GM21723 (cell line): ENCODE results near the gene MRPL12.
A peak's percentile ranks its signal among the peaks of the same experiment; 100 is the strongest.

Experiments used
- ATAC-seq: cut with Tn5 transposase; IDR thresholded peaks from one replicate; pipeline ENCODE4 v1.9.1; 2021; ENCODE audit warnings: mild to moderate bottlenecking, moderate library complexity; ENCODE audit not compliant: unreplicated experiment

Gene MRPL12

DNA sequence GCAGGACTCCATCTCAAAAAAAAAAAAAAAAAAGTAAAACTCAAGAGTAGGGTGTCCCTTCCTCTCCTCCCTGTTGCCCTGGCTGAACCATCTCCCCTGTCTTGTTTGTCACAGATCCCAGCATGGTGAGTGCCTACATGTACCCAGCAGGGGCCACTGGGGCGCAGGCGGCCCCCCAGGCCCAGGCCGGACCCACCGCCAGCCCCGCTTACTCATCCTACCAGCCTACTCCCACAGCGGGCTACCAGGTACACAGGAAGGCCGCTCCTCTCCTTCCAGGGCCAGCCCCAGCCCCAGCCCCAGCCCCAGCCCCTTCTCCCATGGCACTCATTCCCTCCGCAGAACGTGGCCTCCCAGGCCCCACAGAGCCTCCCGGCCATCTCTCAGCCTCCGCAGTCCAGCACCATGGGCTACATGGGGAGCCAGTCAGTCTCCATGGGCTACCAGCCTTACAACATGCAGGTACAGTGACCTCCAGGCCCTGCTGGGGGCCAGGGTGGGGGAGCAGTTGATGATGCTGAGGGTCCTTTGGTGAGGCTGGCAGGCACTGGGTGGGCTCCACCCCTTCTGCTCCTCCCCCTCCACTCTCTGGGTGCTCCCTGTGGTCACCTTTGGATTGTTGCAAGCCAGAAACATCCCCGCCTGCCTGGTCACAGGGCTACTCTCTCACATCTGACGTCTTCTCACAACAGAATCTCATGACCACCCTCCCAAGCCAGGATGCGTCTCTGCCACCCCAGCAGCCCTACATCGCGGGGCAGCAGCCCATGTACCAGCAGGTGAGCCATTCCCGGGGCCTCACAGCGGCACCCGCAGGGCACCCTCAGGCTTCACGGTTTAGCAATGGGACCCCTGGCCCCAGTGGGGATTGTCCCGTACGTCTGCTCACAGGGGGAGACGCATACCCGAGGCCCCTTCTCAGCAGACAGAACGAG is 2.5 kb upstream of the MRPL12 start:
- no peak for ATAC-seq

DNA sequence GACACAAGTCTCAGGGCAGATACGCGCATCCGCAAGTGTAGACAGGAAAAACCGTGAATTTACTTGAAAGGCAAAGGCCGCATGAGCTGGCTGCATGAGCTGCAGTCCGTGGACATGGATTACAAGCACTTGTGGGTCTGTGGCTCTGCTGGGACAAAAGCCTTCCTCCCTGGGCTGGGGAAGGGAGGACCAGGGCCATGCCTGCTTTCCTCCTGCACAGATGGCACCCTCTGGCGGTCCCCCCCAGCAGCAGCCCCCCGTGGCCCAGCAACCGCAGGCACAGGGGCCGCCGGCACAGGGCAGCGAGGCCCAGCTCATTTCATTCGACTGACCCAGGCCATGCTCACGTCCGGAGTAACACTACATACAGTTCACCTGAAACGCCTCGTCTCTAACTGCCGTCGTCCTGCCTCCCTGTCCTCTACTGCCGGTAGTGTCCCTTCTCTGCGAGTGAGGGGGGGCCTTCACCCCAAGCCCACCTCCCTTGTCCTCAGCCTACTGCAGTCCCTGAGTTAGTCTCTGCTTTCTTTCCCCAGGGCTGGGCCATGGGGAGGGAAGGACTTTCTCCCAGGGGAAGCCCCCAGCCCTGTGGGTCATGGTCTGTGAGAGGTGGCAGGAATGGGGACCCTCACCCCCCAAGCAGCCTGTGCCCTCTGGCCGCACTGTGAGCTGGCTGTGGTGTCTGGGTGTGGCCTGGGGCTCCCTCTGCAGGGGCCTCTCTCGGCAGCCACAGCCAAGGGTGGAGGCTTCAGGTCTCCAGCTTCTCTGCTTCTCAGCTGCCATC is 1.7 kb upstream of the MRPL12 start:
- ATAC-seq = no peak

DNA sequence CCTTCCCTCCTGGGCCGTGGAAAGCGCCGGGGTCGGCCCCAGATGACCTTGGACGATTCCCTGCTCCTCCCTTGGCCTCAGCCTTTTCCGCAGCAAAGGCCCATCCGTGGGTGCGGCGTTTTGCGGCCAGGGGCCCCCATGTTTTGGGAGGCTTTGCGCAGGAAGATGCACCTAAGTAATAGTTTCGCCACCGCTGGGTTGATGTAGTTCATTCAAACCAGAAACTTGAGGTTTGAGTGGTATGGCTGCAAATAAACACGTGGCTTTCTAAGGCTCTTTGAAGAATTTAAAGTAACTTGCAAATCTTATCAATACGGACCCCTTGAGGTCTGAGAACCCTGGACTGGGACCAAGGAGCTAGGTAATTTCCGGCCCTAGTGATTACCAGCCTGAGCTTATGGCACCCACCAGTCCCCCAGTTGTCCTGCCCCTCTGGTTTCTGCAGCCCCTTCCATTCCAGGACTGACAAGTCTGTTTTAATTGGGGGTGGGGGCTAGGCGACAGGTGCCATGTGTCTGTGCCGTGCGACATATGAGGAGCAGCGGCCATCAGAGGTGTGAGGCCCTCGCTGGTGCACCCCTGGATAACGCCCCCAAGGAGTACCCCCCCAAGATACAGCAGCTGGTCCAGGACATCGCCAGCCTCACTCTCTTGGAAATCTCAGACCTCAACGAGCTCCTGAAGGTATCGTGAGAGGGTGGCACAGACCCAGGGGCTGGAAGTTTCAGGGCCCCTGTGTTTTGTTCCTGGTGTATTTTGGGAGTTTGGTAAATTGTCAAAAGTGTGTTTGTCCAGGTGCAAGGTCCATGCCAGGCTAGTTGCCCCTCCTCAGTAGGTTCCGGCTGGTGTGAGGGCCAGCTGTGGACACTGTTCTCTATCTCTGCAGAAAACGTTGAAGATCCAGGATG is 834 bp downstream of the MRPL12 start:
- ATAC-seq = no peak

DNA sequence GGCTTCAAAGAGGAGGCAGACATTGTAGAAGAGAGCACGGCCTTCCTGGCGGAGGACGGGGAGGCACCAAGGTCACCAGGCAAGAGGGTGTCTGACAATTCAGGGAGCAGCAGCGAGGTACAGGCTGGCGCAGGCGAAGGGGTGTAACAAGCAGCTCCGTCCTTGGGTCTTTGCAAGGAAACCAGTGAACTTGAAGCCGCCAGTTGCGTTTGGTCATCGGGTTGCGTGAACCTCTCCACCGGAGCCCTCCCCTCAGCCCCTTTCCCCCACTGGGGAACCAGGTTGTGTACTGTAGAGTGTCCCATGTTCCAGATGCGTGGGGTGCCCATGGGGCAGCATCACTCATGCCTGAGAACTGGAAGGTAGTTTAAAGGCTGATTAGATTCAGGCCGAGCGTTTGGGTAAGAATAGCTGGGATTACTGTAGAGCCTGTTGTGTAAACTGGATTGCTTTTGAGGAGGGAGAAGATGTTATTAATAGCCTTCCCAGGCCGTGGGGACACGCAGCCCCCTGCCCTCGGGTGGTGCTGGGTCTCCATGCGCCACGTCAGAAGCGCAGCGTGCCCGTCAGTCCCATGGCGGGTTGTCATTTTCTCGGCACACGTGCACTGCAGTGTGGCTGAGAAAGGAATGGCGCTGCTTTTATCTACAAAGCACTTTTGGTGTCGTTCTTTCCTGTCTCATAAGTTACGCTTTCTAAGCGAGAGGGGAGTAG is 2.5 kb downstream of the MRPL12 start:
- no peak for ATAC-seq

DNA sequence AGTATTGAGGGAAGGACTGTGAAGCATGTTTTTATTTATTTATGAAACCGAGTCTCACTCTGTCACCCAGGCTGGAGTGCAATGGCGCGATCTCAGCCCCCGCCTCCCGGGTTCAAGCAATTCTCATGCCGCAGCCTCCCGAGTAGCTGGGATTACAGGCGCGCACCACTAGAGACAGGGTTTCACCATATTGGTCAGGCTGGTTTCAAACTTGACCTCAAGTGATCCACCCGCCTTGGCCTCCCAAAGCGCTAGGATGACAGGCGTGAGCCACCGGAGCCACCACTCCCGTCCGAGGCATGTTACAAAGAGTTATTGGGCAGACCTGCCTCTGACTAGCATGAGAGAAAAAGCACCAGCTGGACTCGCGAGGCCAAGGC is 3.1 kb downstream of the MRPL12 start:
- no peak for ATAC-seq

DNA sequence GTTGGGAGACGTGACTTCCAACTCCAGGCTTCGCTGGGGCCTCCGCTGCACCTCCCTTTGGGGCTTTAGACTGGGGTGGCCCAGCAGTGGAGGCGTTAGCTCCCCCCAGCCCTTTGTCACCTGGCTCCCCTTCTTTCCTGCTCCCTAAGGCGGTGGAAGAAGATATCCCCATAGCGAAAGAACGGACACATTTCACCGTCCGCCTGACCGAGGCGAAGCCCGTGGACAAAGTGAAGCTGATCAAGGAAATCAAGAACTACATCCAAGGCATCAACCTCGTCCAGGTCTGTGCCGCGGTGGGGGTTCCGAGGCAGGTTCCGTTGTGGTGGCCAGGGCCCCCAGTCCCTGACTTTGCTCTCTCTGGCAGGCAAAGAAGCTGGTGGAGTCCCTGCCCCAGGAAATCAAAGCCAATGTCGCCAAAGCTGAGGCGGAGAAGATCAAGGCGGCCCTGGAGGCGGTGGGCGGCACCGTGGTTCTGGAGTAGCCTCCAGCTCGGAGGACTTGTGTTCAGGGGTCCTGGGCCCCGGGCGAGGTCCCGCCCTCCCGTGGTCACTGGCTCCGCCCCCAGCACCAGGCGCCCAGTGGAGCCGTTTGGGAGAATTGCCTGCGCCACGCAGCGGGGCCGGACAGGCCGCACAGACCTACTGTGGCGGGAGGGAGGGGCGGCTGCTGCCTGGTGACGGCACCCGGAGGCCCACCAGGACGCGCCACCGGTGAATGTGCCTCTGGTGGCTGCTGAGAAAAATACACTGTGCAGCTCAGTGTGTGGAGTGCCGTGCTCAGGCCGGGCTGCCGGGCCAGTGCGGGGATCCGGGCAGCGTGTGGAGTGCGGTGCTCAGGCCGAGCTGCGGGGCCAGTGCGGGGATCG is 3.8 kb downstream of the MRPL12 start:
- ATAC-seq = no peak

DNA sequence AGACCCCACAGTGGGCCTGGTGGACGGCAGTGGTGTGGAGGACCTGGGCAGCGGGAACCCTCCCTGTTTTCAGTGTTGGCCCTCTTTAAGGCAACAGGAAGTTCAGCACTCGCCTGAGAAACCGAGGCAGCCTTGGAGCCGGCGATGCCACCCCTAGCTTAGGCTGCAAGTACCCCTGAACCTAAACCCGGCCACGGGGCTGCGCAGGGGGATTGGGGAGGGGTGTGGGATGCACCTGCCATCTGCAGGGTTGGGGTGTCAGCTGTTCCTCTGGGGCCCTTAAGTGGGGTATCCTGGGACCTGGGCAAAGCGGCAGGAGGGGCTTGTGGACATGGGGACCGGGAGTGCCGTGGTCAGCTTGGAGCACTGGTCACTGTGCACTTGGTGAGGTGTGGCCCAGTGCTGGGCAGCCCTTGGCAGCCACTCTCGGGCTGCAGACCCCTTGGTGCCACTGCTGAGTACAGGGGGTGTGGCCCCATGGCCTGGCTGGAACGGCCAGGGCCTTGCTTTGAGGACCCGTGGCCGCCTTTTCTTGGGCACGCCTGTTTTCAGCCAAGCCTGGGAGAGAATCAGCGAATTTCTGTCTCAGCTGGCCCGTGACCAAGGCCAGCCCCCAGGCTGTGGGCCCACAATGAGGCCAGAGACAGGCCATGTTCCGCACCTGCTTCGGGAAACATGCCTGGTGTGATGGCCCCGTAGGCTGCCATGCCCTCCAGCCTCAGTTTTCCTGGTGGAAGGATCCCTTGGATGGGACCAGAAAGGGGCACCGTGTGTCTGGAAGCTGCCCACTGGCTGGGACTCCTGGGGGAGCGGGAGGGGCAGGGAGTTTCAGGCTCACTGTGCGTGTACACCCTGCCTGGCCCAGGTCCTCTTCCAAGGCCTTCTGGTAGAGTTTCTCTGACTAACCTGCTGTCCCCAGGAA is 4.8 kb downstream of the MRPL12 start:
- ATAC-seq = no peak

DNA sequence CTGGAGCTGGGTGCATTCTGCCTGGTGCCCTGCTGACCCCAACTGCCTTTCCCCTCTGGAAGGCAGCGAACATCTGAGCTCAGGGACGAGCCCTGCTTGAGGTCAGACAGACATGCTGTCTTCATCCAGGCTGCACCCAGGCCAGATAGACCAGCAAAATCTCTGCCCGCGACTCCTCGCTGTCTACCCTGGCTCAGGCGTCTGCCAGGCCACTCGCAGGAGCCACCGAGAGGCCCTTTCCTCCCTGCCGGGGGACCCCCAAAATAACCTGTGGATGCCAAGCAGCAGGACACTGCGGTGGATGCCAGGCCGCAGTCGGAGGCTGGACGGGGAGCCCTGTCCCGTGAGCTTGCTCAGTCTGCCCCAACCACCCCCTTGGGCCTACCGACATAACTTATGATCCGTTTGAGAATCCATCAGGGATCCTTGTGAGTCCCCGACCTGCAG is 5.6 kb downstream of the MRPL12 start:
- ATAC-seq = no peak

DNA sequence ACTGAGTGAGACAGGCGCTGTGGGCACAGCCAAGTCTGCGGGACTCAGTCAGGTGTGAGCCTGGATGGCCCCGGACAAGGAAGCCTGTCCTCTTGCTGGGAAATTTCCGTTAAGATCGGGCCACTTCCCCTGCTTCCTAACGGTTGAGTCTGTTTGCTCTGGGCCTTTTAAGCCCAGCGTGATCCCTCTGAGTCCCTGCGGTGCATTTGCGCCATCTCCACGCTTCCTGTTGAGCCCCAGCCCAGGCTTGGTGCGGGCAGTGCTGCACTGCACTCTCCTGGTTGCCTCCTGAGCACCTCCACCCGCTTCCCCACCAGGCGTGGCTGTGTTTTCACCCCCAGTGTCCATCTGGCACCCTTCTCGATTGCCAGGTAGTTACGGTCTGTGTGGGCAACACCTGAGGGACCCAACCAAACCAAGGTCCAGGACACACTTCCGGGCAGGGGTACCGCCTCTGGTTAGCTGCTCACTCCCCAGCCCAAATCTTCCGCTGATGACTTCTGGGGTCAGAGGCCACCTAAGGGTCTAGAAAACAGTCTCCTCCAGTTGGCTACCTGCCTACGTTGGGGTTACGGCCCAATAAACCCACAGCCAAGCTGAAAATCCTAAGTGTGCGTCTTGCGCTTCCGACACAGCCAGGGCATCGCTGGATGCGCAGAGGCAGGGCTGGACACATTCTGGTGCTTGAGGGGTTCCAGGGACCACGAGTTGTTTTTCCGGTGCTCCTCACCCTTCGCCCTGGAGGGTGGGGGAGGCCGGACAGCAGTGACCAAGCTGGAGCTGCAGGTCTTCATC is 7.5 kb downstream of the MRPL12 start:
- ATAC-seq = no peak

DNA sequence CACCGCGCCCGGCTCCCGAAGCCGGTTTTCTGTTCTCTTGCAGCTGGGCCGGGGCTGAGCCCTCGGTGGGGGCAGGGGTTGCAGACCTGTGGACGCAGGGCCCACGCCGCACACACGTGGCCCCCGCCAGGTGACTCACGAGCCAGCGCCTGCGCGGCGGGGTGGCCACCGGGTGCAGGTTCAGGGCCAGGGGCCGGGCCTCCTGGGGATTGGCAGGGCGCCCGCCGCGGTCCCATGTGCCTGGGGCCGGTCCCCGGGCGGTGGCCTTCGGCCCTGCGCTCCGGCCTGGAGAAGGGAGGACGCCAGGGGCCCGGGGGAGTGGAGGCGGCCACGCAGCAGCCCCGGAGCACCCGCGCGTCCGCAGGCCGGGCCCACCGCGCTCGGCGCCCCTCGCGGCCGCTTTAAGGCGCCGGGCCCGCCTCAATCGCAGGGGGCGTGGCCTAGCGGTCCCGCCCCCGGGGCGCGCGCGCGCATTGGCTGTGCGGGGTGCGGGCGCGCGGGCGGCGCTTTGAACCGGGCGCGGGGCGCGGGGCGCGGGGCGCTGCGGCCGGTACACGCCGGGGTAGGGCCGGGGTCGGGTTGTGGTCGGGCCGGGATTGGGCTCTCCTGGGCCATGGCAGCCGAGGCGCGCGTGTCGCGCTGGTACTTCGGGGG is 8.8 kb downstream of the MRPL12 start, which contains the start of gene SLC25A10:
SLC25A10 (plus strand) TSS at position 471 of the 654 bp plus-strand sequence; CDS start at position 614, 143 bp downstream.
- peak; percentile 63 for ATAC-seq

DNA sequence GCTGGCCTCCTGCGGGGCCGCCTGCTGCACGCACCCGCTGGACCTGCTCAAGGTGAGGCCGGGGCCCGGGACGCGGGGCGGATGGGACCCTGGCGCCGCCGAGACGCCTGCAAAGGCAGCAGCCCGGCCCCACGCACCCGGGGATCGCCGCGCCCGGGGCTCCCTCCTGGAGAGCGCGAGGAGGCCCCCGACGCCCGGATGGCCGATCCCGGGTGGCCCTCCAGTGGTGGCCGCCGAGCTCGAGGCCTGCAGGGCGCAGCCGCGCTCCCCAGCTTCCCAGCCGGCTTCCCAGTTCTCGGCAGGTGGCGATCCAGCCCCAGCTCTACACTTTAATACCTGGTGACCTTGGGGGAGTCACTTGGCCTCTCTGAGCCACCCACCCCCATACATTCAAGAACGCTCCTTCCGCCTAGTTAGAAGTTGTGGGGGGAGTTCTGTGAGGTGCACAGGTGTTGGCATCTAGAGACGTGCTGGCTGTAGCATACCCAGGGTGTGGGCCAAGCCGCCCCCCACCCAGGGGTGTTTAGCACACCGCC is 9.4 kb downstream of the MRPL12 start:
- peak; percentile 15 for ATAC-seq

DNA sequence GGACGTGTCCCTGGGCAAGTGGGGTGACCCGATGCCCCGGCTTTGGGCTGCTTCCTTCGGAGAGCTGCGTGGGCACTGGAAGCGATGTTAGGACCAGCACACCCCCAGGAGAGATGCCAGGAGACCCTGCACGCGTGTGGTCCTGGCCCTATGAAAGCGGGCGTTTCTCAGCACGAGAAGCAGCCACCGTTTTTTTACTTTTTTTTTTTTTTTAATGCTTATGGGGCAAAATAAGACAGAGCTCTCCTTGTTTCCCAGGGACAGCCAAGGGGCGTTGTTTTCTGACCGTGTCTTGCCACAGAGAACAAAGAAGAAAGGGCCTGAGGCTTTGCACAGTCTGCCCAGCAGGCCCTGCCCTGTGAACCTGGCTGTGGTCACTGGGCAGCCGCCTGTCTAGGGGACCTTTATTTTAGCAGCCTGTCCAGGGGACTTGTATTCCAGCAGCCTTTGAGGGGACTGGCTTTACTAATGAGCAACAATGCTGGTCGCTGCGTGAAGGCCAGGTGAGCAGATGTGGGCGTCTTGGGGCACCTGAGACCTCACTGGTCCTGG is 9.9 kb downstream of the MRPL12 start:
- ATAC-seq = no peak

DNA sequence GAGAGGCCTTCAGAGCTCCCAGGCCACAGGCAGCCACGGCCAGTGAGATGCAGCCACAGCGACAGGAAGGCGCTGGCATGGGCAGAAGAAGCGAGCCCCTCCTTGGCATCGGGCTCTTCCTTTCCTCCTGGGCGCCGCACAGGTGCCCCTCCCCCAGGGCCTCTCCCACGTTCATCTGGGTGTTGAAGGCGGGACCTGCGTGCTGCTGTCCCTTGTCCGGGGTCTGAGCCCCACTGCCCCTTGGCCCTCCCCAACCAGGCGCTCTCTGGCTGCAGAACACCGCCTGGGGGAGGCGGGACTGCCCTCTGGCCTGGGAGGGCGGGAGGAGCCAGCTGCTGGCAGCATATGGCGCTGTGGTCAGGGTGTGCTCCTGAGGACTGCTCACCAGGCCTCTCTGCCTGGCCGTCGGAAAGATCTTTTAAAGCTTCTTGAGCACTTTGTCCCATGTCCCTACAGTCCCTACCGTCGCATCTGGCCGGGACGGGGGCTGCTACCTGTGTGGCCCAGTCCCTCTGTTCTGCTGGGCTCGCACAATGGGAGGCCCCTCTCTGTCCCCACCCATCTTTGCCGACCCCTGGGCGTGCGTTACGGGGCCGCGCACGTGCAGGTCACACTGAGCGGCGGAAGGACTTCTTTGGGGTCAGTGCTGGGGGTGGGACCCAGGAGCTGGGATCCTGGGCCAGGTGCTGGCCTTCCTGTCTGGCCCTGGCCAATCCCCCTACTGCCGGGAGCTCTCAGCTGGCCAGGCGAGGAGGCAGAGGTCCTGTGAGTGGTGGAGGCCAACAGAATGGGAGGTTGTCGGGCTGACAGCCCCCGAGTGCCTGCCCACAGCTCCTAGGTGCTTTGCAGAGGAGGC is 10.6 kb downstream of the MRPL12 start:
- ATAC-seq = no peak

DNA sequence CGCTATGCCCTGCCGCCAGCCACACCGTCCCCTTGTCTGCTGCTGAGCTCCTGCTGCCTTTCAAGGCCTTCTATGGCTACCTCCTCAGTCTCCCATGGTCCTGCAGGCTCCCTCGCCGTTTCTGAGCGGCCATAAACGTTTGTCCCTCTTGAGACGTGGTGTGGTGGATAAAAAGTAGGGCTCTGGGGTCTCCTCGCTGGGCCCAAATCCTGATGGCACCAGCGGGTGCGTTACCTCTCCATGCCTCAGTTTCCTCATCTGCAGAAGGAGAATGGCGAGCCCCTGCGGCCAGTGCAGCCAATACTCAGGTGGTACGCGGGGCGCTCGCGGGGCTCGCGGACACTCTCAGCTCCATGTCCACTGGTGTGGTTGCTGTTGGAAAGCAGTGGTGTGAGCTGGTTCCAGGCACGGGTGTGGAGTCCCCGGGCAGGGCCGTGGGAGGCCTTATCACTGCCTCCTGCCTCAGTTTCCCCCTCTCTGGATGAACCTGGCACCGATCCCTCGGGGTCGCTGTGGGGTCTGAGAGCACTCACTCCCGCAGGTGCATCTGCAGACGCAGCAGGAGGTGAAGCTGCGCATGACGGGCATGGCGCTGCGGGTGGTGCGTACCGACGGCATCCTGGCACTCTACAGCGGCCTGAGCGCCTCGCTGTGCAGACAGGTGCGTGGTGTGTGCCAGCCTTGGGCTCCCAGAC is 11.4 kb downstream of the MRPL12 start:
- ATAC-seq = no peak
